HG03521 (cell line): ENCODE data around the gene HSD17B4.
A peak's percentile ranks its signal among the peaks of the same experiment; 100 is the strongest.

Experiments used
- ATAC-seq: cut with Tn5 transposase; IDR thresholded peaks from one replicate; pipeline ENCODE4 v1.9.1; 2021; ENCODE audit warnings: mild to moderate bottlenecking, moderate library complexity; ENCODE audit not compliant: unreplicated experiment

The HSD17B4 gene

DNA sequence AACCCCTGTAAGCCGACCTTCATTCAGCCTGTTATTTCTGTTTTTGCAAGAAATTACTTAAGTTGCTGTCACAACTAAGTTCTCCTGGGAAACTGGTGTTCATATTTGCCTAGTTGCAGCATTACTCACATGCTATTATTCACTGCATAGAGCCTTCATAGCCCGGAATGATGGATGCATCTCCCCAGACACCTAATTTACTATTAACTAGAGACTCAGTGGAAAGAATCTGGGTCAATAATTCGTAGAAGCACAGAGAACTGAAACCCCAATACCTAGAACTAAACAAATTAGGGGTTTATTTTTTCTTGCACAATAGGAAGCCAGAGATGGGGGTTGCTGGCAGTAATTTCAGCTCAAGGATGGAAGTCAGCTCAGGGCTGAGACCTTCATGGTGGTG is 131.4 kb downstream of the HSD17B4 start:
- ATAC-seq: peak; percentile 80
